CD4-positive, alpha-beta T cell treated with Interleukin-10 for 1 hour (primary cell): Measurements from ENCODE around the gene CASKIN1.

Experiments
- DNase-seq: peaks from one replicate; pipeline ENCODE4 v3.0.0-alpha.2; 2020

CASKIN1 gene

GRCh38 chr16:2173916-2174315 is 22.5 kb downstream of the CASKIN1 start:
- no peak for DNase-seq

GRCh38 chr16:2173366-2173765 is 23.0 kb downstream of the CASKIN1 start:
- no peak for DNase-seq

GRCh38 chr16:2172688-2173335 is 23.6 kb downstream of the CASKIN1 start:
- DNase-seq: no peak

- no peak for DNase-seq
Observed at GRCh38 chr16:2171601-2172178, 24.7 kb downstream of the CASKIN1 start.

- no peak for DNase-seq
Observed at GRCh38 chr16:2170587-2171435, 25.6 kb downstream of the CASKIN1 start.

GRCh38 chr16:2170080-2170479 is 26.3 kb downstream of the CASKIN1 start:
- DNase-seq: no peak

- no peak for DNase-seq
Observed at GRCh38 chr16:2167068-2167638, 29.3 kb downstream of the CASKIN1 start.

- DNase-seq: no peak
Observed at GRCh38 chr16:2166263-2167067, 29.9 kb downstream of the CASKIN1 start.

- DNase-seq: no peak
Observed at GRCh38 chr16:2165861-2166260, 30.5 kb downstream of the CASKIN1 start.

- peak; percentile 35 for DNase-seq
Observed at GRCh38 chr16:2163211-2163881, 33.1 kb downstream of the CASKIN1 start.

GRCh38 chr16:2162676-2163118 is 33.7 kb downstream of the CASKIN1 start:
- no peak for DNase-seq

GRCh38 chr16:2161911-2162310 is 34.5 kb downstream of the CASKIN1 start:
- no peak for DNase-seq

GRCh38 chr16:2160915-2161551 is 35.4 kb downstream of the CASKIN1 start:
- DNase-seq: no peak

- DNase-seq: no peak
Observed at GRCh38 chr16:2159175-2159838, 37.1 kb downstream of the CASKIN1 start.

- no peak for DNase-seq
Observed at GRCh38 chr16:2158262-2158638, 38.2 kb downstream of the CASKIN1 start.

- no peak for DNase-seq
Observed at GRCh38 chr16:2157480-2158261, 38.7 kb downstream of the CASKIN1 start.

GRCh38 chr16:2156849-2157224 is 39.6 kb downstream of the CASKIN1 start:
- DNase-seq: no peak

- DNase-seq: no peak
Observed at GRCh38 chr16:2155977-2156848, 40.2 kb downstream of the CASKIN1 start.
